Hematopoietic multipotent progenitor cell (in vitro differentiated cells): ENCODE measurements around the gene SPDYA. TPM values are rescaled to one million over a fixed set of nuclear protein-coding genes. Genes with fewer than 3 reads are reported as not detected.

Source experiments
- total RNA-seq: library from RNA; depleted of rRNA; stranded (reverse); fragments of >200 nt; gene quantifications from one replicate; pipeline ENCODE4 v1.2.3, GENCODE V29; 2012

SPDYA gene
- total RNA-seq, 1 donor = 0.27 TPM

Other genes starting within 250 kb of the SPDYA start
- gene PPP1CB, start 59.0 kb upstream of the SPDYA start, total RNA-seq = 70.0 TPM
- 9.4 TPM for gene TRMT61B, start 59.5 kb downstream of the SPDYA start, total RNA-seq
- gene WDR43, start 83.8 kb downstream of the SPDYA start, total RNA-seq = 45.5 TPM
- gene TOGARAM2, start 170.5 kb downstream of the SPDYA start, total RNA-seq = 3.5 TPM